NB4 (cell line): Measurements from ENCODE around the gene SSH2.

Experiments used
- CTCF ChIP-seq: IDR thresholded peaks from one replicate; pipeline ENCODE4 v1.5.1; 2012; ENCODE audit warnings: low read depth, low read length
- MYC ChIP-seq: IDR thresholded peaks from 2 replicates; pipeline ENCODE4 v1.6.1; 2011; ENCODE audit warnings: low read depth, low read length
- POLR2A ChIP-seq: IDR thresholded peaks from 2 replicates; pipeline ENCODE4 v1.6.1; 2011; ENCODE audit warnings: mild to moderate bottlenecking; ENCODE audit not compliant: insufficient read length; ENCODE audit errors: extremely low read depth

GRCh38 chr17:29633886-29634285 lies 296.1 kb downstream of the SSH2 start:
- TF ChIP-seq CTCF (no peak), POLR2A (no peak), MYC (no peak)
